OCI-LY3 (cell line): ENCODE measurements around the gene FGGY.
"Not testable (repeated sequence)": the region's sequence is repeated elsewhere in the genome, so short reads cannot be mapped to it uniquely, and the experiment has no call there.

Experiments
- H2AFZ ChIP-seq: fragments of 200-600, 300-600 bp; shearing (Covaris generic); 2 replicates; pipeline ENCODE4 v1.6.0; 2014; ENCODE audit warnings: antibody characterized with exemption, low read depth, low read length
- H3K27ac ChIP-seq: fragments of 200-600, 300-600 bp; sonication (generic); 2 replicates; pipeline ENCODE4 v1.5.1; 2014; ENCODE audit warnings: mild to moderate bottlenecking, low read length, moderate library complexity, mixed read lengths
- H3K27me3 ChIP-seq: fragments of 200-600, 300-600 bp; sonication (generic); 2 replicates; pipeline ENCODE4 v1.6.1; 2014; ENCODE audit warnings: low read depth, low read length, mixed read lengths
- H3K36me3 ChIP-seq: fragments of 200-600, 300-600 bp; sonication (generic); replicated peaks from 2 replicates; pipeline ENCODE3; 2014; ENCODE audit warnings: low read depth, low read length, mixed read lengths
- H3K4me1 ChIP-seq: fragments of 300-600, 200-600 bp; sonication (generic); 2 replicates; pipeline ENCODE4 v1.6.1; 2014; ENCODE audit warnings: low read length, mixed read lengths
- H3K4me2 ChIP-seq: fragments of 200-600, 300-600 bp; sonication (generic); 2 replicates; pipeline ENCODE4 v1.6.1; 2014; ENCODE audit warnings: low read length, mixed read lengths
- H3K4me3 ChIP-seq: fragments of 300-600, 200-600 bp; sonication (generic); 2 replicates; pipeline ENCODE4 v1.5.1; 2014; ENCODE audit warnings: antibody characterized with exemption, mild to moderate bottlenecking, low read length, moderate library complexity
- H3K79me2 ChIP-seq: fragments of 300-600, 200-600 bp; shearing (Covaris generic); 2 replicates; pipeline ENCODE4 v1.6.1; 2014; ENCODE audit warnings: mild to moderate bottlenecking, low read length, mixed read lengths
- H3K9ac ChIP-seq: fragments of 300-600, 200-600 bp; shearing (Covaris generic); 2 replicates; pipeline ENCODE4 v1.6.0; 2014; ENCODE audit warnings: mild to moderate bottlenecking, low read length, moderate library complexity
- H3K9me3 ChIP-seq: fragments of 200-600, 300-600 bp; shearing (Covaris generic); 2 replicates; pipeline ENCODE4 v1.6.1; 2014; ENCODE audit warnings: low read length, mixed read lengths; ENCODE audit not compliant: insufficient read depth
- H4K20me1 ChIP-seq: fragments of 200-600, 300-600 bp; sonication (generic); 2 replicates; pipeline ENCODE4 v1.6.1; 2016; ENCODE audit warnings: low read length, mixed read lengths; ENCODE audit not compliant: insufficient read depth
- CTCF ChIP-seq: fragments of 200-600, 300-600 bp; sonication (generic); IDR thresholded peaks from 2 replicates; pipeline ENCODE4 v1.5.1; 2014; ENCODE audit warnings: antibody characterized with exemption, low read length, low read depth
- EZH2phosphoT487 ChIP-seq: fragments of 200-600 bp; shearing (Covaris generic); IDR thresholded peaks from 2 replicates; pipeline ENCODE4 v1.6.1; 2018; ENCODE audit warnings: antibody characterized with exemption, mixed run types, low read depth

FGGY gene

GRCh38 chr1:59298026-59298583, 1.2 kb downstream of the FGGY start:
- Histone ChIP-seq H3K9ac (no peak overlapping the region), H3K9me3 (no peaks in the 10 kb centered on the region), H3K36me3 (peaks cover 4% of the 10 kb centered on the region), H3K4me1 (peaks cover 14% of the 10 kb centered on the region), H3K27me3 (no peaks in the 10 kb centered on the region), H2AFZ (no peak overlapping the region), H3K27ac (no peak overlapping the region), H3K4me2 (peak overlapping the region; percentile 96), H3K4me3 (peak overlapping the region; percentile 88), H3K79me2 (no peaks in the 10 kb centered on the region), H4K20me1 (no peaks in the 10 kb centered on the region)
- TF ChIP-seq CTCF (no peak), EZH2phosphoT487 (no peak)

- Histone ChIP-seq H3K4me1 (peaks cover 14% of the 10 kb centered on the region), H3K9ac (no peak overlapping the region), H3K4me3 (no peak overlapping the region), H4K20me1 (no peaks in the 10 kb centered on the region), H3K9me3 (no peaks in the 10 kb centered on the region), H2AFZ (no peak overlapping the region), H3K79me2 (no peaks in the 10 kb centered on the region), H3K27me3 (no peaks in the 10 kb centered on the region), H3K36me3 (peaks cover 4% of the 10 kb centered on the region), H3K27ac (no peak overlapping the region), H3K4me2 (no peak overlapping the region)
- no peak for TF ChIP-seq CTCF
- TF ChIP-seq EZH2phosphoT487 = no peak
Observed at GRCh38 chr1:59298710-59299346, 1.9 kb downstream of the FGGY start.

- H4K20me1 ChIP-seq, H3K4me3 ChIP-seq, H3K9ac ChIP-seq, H3K4me2 ChIP-seq, H3K27me3 ChIP-seq, H2AFZ ChIP-seq, H3K36me3 ChIP-seq, H3K27ac ChIP-seq, H3K79me2 ChIP-seq, H3K9me3 ChIP-seq: not testable (repeated sequence)
- peaks cover 14% of the 10 kb centered on the region for H3K4me1 ChIP-seq
Observed at GRCh38 chr1:59299670-59300069, 2.8 kb downstream of the FGGY start.

GRCh38 chr1:59302297-59302696, 5.4 kb downstream of the FGGY start:
- Histone ChIP-seq H3K36me3 (peaks cover 4% of the 10 kb centered on the region), H3K27ac (no peak overlapping the region), H3K27me3 (no peaks in the 10 kb centered on the region), H3K4me1 (peaks cover 7% of the 10 kb centered on the region; the same call in 1 of the 2 replicates), H3K9me3 (no peaks in the 10 kb centered on the region), H3K4me3 (no peak overlapping the region), H3K79me2 (no peaks in the 10 kb centered on the region), H3K4me2 (no peak overlapping the region), H2AFZ (no peak overlapping the region), H3K9ac (no peak overlapping the region), H4K20me1 (no peaks in the 10 kb centered on the region)
- no peak for TF ChIP-seq EZH2phosphoT487

GRCh38 chr1:59302871-59303270, 6.0 kb downstream of the FGGY start:
- H3K27me3 ChIP-seq = no peaks in the 10 kb centered on the region
- peaks cover 4% of the 10 kb centered on the region; the same call in 1 of the 2 replicates for H3K4me1 ChIP-seq
- no peak overlapping the region for H3K4me3 ChIP-seq
- H3K9me3 ChIP-seq = no peaks in the 10 kb centered on the region
- TF ChIP-seq EZH2phosphoT487 (no peak), CTCF (no peak)
- H3K79me2 ChIP-seq = no peaks in the 10 kb centered on the region
- H3K36me3 ChIP-seq = peaks cover 4% of the 10 kb centered on the region
- no peak overlapping the region for H3K27ac ChIP-seq
- H3K4me2 ChIP-seq = no peak overlapping the region
- no peak overlapping the region for H2AFZ ChIP-seq
- H4K20me1 ChIP-seq = no peaks in the 10 kb centered on the region
- H3K9ac ChIP-seq = no peak overlapping the region
